PC-3 (cell line): ENCODE results near the gene TYK2. TPM values are rescaled to one million over a fixed set of nuclear protein-coding genes. Genes with fewer than 3 reads are reported as not detected.

Source experiments
- ATAC-seq: fragments of 200-7000 bp; cut with Tn5 transposase; 2 replicates; pipeline ENCODE4 v1.9.1; 2020; ENCODE audit warnings: mild to moderate bottlenecking, moderate library complexity
- BruUV-seq: library from RNA; stranded (reverse); fragments of 400-500 nt; replicated peaks from 2 replicates; lab custom pipeline; 2021; lab: Mats Ljungman, UMichigan
- CTCF ChIA-PET: fragments of 300-600 bp; sonication (Branson Sonifier 250); formaldehyde crosslinking; loops from one replicate; lab custom pipeline; 2022; ENCODE audit warnings: antibody characterized with exemption; lab: Charles Lee
- POLR2A ChIA-PET: fragments of 300-600 bp; sonication (Branson Sonifier 250); formaldehyde crosslinking; loops from one replicate; lab custom pipeline; 2022; ENCODE audit warnings: antibody characterized with exemption; ENCODE audit not compliant: unreplicated experiment; lab: Charles Lee
- DNase-seq: peaks from one replicate; pipeline ENCODE4 v3.0.0-alpha.2; 2015
- H2AFZ ChIP-seq: fragments of 300-600 bp; sonication (generic); 2 replicates; pipeline ENCODE4 v1.6.0; 2016; ENCODE audit warnings: antibody characterized with exemption, low read length
- H3F3A ChIP-seq: fragments of 300-600 bp; sonication (generic); one replicate; pipeline ENCODE4 v1.6.0; 2017; ENCODE audit warnings: antibody characterized with exemption, low read length, control low read depth, mild to moderate bottlenecking; ENCODE audit not compliant: unreplicated experiment
- H3K27ac ChIP-seq: fragments of 300-600 bp; sonication (generic); 2 replicates; pipeline ENCODE4 v1.5.1; 2016; ENCODE audit warnings: mild to moderate bottlenecking, low read length
- H3K27me3 ChIP-seq: fragments of 300-600 bp; sonication (generic); 2 replicates; pipeline ENCODE4 v1.6.1; 2016; ENCODE audit warnings: low read length, mixed read lengths
- H3K36me3 ChIP-seq: fragments of 300-600 bp; sonication (generic); 2 replicates; pipeline ENCODE4 v1.6.1; 2016; ENCODE audit warnings: low read depth, mixed run types, low read length, mixed read lengths
- H3K4me1 ChIP-seq: fragments of 300-600 bp; sonication (generic); 2 replicates; pipeline ENCODE4 v1.5.1; 2016; ENCODE audit warnings: low read length; ENCODE audit not compliant: insufficient read depth
- H3K4me2 ChIP-seq: fragments of 300-600 bp; sonication (generic); 2 replicates; pipeline ENCODE4 v1.6.0; 2016; ENCODE audit warnings: low read length
- H3K4me3 ChIP-seq: fragments of 300-600 bp; sonication (generic); 2 replicates; pipeline ENCODE4 v1.5.1; 2016; ENCODE audit warnings: mild to moderate bottlenecking, low read length, mixed read lengths
- H3K79me2 ChIP-seq: fragments of 300-600 bp; sonication (generic); 2 replicates; pipeline ENCODE4 v1.6.1; 2017; ENCODE audit warnings: low read length, mixed read lengths
- H3K9ac ChIP-seq: fragments of 300-600 bp; sonication (generic); 2 replicates; pipeline ENCODE4 v1.6.0; 2016; ENCODE audit warnings: mild to moderate bottlenecking, low read length
- H3K9me2 ChIP-seq: fragments of 300-600 bp; sonication (generic); replicated peaks from 2 replicates; pipeline ENCODE4 v1.6.1; 2016; ENCODE audit warnings: mixed run types, low read length, mixed read lengths
- H3K9me3 ChIP-seq: fragments of 300-600 bp; sonication (generic); 2 replicates; pipeline ENCODE4 v1.6.1; 2016; ENCODE audit warnings: low read length, mixed read lengths
- H4K20me1 ChIP-seq: fragments of 300-600 bp; sonication (generic); 2 replicates; pipeline ENCODE4 v1.6.1; 2016; ENCODE audit warnings: low read length, mixed read lengths
- EZH2 ChIP-seq: fragments of 300-600 bp; sonication (generic); IDR thresholded peaks from one replicate; pipeline ENCODE4 v1.6.1; 2017; ENCODE audit warnings: antibody characterized with exemption, mild to moderate bottlenecking, low read length; ENCODE audit not compliant: unreplicated experiment
- EZH2phosphoT487 ChIP-seq: fragments of 300-600 bp; sonication (generic); IDR thresholded peaks from 2 replicates; pipeline ENCODE4 v1.6.1; 2018; ENCODE audit warnings: mild to moderate bottlenecking, antibody characterized with exemption, low read length, borderline replicate concordance
- intact Hi-C: fragments of 100-400 bp; cut with micrococcal nuclease; formaldehyde crosslinking; loops from 2 replicates; pipeline ENCODE4 v1.9.0; 2023
- total RNA-seq: library from RNA; depleted of rRNA; stranded (reverse); fragments of >200 nt; gene quantifications from 2 replicates; pipeline ENCODE4 v1.2.3, GENCODE V29; 2014
- TF ChIP-seq, protein P1 (sequence below): fragments of 300-600 bp; sonication (generic); conservative IDR thresholded peaks from 2 replicates; pipeline ENCODE4 v1.5.1; 2017; ENCODE audit warnings: antibody characterized with exemption, low read depth, mild to moderate bottlenecking, low read length

The TYK2 gene
- total RNA-seq, 1 experiment from 2014 or later = 177 TPM

- TSS peak; percentile 33 for BruUV-seq
- DNase-seq (peak; percentile 90), ATAC-seq (peak; percentile 83)
- peaks cover 20% of the 10 kb centered on the region for H3K36me3 ChIP-seq
- intact Hi-C loops = no loop called here
- H3K4me1 ChIP-seq = peaks cover 10% of the 10 kb centered on the region; the same call in 1 of the 2 replicates
- POLR2A ChIA-PET = interaction anchor here (0.6 kb wide), 1 partner anchor 402 kb away, joined by 6 read pairs; no protein-coding TSS in a partner anchor
- no peaks in the 10 kb centered on the region for H3K27me3 ChIP-seq
- TF ChIP-seq, protein P1, sequence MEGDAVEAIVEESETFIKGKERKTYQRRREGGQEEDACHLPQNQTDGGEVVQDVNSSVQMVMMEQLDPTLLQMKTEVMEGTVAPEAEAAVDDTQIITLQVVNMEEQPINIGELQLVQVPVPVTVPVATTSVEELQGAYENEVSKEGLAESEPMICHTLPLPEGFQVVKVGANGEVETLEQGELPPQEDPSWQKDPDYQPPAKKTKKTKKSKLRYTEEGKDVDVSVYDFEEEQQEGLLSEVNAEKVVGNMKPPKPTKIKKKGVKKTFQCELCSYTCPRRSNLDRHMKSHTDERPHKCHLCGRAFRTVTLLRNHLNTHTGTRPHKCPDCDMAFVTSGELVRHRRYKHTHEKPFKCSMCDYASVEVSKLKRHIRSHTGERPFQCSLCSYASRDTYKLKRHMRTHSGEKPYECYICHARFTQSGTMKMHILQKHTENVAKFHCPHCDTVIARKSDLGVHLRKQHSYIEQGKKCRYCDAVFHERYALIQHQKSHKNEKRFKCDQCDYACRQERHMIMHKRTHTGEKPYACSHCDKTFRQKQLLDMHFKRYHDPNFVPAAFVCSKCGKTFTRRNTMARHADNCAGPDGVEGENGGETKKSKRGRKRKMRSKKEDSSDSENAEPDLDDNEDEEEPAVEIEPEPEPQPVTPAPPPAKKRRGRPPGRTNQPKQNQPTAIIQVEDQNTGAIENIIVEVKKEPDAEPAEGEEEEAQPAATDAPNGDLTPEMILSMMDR = no peak
- TF ChIP-seq EZH2phosphoT487 (no peak), EZH2 (no peak)
- H3K27ac ChIP-seq = peak within 1 kb of the TSS; percentile 47
- no peaks in the 10 kb centered on the region for H4K20me1 ChIP-seq
- H3K9me3 ChIP-seq = no peaks in the 10 kb centered on the region
- peaks cover 15% of the 10 kb centered on the region for H3K79me2 ChIP-seq
- peak within 1 kb of the TSS; percentile 93 for H3K4me2 ChIP-seq
- H3K9me2 ChIP-seq = no peaks in the 10 kb centered on the region
- CTCF ChIA-PET = no interaction called here
- H3K9ac ChIP-seq = peak within 1 kb of the TSS; percentile 87
- H3K4me3 ChIP-seq = peak within 1 kb of the TSS; percentile 82
- peak within 1 kb of the TSS; percentile 87 for H2AFZ ChIP-seq
- H3F3A ChIP-seq = no peaks in the 10 kb centered on the region
Observed at GRCh38 chr19:10315335-10316214, 64.8 kb downstream of the TYK2 start, which contains the start of gene FDX2. Gene FDX2 (minus strand): TSS chr19:10316015. CDS start chr19:10315996, 19 bp downstream.

- no peak within 1 kb of the TSS for H3K27ac ChIP-seq
- no peaks in the 10 kb centered on the region for H4K20me1 ChIP-seq
- peaks cover 5% of the 10 kb centered on the region for H3K79me2 ChIP-seq
- 0 out of 2 replicates have a peak, but pooled peaks cover under 1% of the 10 kb centered on the region for H3K4me1 ChIP-seq
- no peaks in the 10 kb centered on the region for H3K9me3 ChIP-seq
- ATAC-seq (no peak), DNase-seq (no peak)
- H3K4me2 ChIP-seq = no peak within 1 kb of the TSS
- BruUV-seq = no TSS peak
- H3F3A ChIP-seq = no peaks in the 10 kb centered on the region
- no peak within 1 kb of the TSS for H3K4me3 ChIP-seq
- no peaks in the 10 kb centered on the region for H3K9me2 ChIP-seq
- intact Hi-C loops = no loop called here
- H2AFZ ChIP-seq = no peak within 1 kb of the TSS
- no peak within 1 kb of the TSS for H3K9ac ChIP-seq
- POLR2A ChIA-PET = no interaction called here
- CTCF ChIA-PET = no interaction called here
- no peaks in the 10 kb centered on the region for H3K27me3 ChIP-seq
- no peaks in the 10 kb centered on the region; the same call in 1 of the 2 replicates for H3K36me3 ChIP-seq
- TF ChIP-seq EZH2 = no peak
- TF ChIP-seq, protein P1 = no peak
- no peak for TF ChIP-seq EZH2phosphoT487
Observed at GRCh38 chr19:10309423-10309822, 70.9 kb downstream of the TYK2 start, which contains the start of gene ZGLP1. Gene ZGLP1 (minus strand): TSS chr19:10309815.
